Measurements from ENCODE around the gene PXDN. TPM values are rescaled to one million over a fixed set of nuclear protein-coding genes. Genes with fewer than 3 reads are reported as not detected.

The PXDN gene
- total and polyA plus RNA-seq, 8 donors, result 2.0 to 21.1 (median 4.2) TPM

GRCh38 chr2:1748741-1749488, 4.6 kb upstream of the PXDN start:
- intact Hi-C loops (cut with DNase I), result loop anchor here in 1 of 3 donors (10.0 kb wide), 1 partner anchor 154 kb away; no protein-coding TSS in a partner anchor
- no peak overlapping the region for H3K27ac ChIP-seq
- no peaks in the 10 kb centered on the region for H3K36me3 ChIP-seq
- 56 to 70% methylated on average over 17 of the region's 17 CpGs for WGBS, 2 donors
- ATAC-seq (no peak), FAIRE-seq (no peak), DNase-seq (peak in 2 of 6 donors; percentile 1 to 30)
- H3K4me3 ChIP-seq, result no peak overlapping the region
- no peaks in the 10 kb centered on the region for H3K4me1 ChIP-seq
- TF ChIP-seq CTCF (IDR thresholded peaks at IDR 0.05), result no peak
- H3K27me3 ChIP-seq, result peaks cover 0 to 6% (median 0%) of the 10 kb centered on the region in 4 donors
- H3K9me3 ChIP-seq, result no peaks in the 10 kb centered on the region

GRCh38 chr2:1748176-1748740, 3.9 kb upstream of the PXDN start:
- no peaks in the 10 kb centered on the region for H3K4me1 ChIP-seq
- no peak overlapping the region for H3K27ac ChIP-seq
- no peaks in the 10 kb centered on the region for H3K36me3 ChIP-seq
- no peak for TF ChIP-seq CTCF (IDR thresholded peaks at IDR 0.05)
- intact Hi-C loops (cut with DNase I), result loop anchor here in 1 of 3 donors (10.0 kb wide), 1 partner anchor 153 kb away; no protein-coding TSS in a partner anchor
- no peak overlapping the region for H3K4me3 ChIP-seq
- no peak for ATAC-seq
- 42 to 60% methylated on average over 6 of the region's 6 CpGs for WGBS, 2 donors
- FAIRE-seq, result no peak
- H3K9me3 ChIP-seq, result no peaks in the 10 kb centered on the region
- peak in 1 of 6 donors; percentile 1 for DNase-seq
- peaks cover 0 to 6% (median 0%) of the 10 kb centered on the region in 4 donors for H3K27me3 ChIP-seq

GRCh38 chr2:1747065-1747941, 3.0 kb upstream of the PXDN start:
- Histone ChIP-seq H3K4me3 (no peak overlapping the region), H3K9me3 (no peaks in the 10 kb centered on the region), H3K27me3 (peaks cover 0 to 6% (median 0%) of the 10 kb centered on the region in 4 donors), H3K27ac (no peak overlapping the region), H3K36me3 (no peaks in the 10 kb centered on the region), H3K4me1 (no peaks in the 10 kb centered on the region)
- DNase-seq (peak in 2 of 6 donors; percentile 1 to 19), ATAC-seq (no peak), FAIRE-seq (no peak)
- intact Hi-C loops (cut with DNase I), result loop anchor here in 1 of 3 donors (10.0 kb wide), 1 partner anchor 153 kb away; no protein-coding TSS in a partner anchor
- TF ChIP-seq CTCF (IDR thresholded peaks at IDR 0.05), result no peak
- 61 to 71% methylated on average over 26 of the region's 26 CpGs for WGBS, 2 donors

- ATAC-seq, result no peak
- Histone ChIP-seq H3K4me1 (no peaks in the 10 kb centered on the region), H3K9me3 (no peaks in the 10 kb centered on the region), H3K27me3 (peaks cover 0 to 6% (median 0%) of the 10 kb centered on the region in 4 donors), H3K27ac (no peak overlapping the region), H3K36me3 (no peaks in the 10 kb centered on the region), H3K4me3 (no peak overlapping the region)
- intact Hi-C loops (cut with DNase I), result loop anchor here in 1 of 3 donors (10.0 kb wide), 1 partner anchor 152 kb away; no protein-coding TSS in a partner anchor
- WGBS, 2 donors, result 62 to 71% methylated on average over 9 of the region's 9 CpGs
- no peak for TF ChIP-seq CTCF (IDR thresholded peaks at IDR 0.05)
- no peak for FAIRE-seq
- DNase-seq, result peak in 2 of 6 donors; percentile 5 to 20
These were observed 2.1 kb upstream of the PXDN start for GRCh38 chr2:1746174-1747064.
